Astrocyte of the hippocampus (primary cell): Measurements from ENCODE around the gene TNIK.

Experiments used
- DNase-seq: peaks from one replicate; pipeline ENCODE4 v3.0.0; 2011; ENCODE audit warnings: low read depth, low spot score

The TNIK gene

DNA sequence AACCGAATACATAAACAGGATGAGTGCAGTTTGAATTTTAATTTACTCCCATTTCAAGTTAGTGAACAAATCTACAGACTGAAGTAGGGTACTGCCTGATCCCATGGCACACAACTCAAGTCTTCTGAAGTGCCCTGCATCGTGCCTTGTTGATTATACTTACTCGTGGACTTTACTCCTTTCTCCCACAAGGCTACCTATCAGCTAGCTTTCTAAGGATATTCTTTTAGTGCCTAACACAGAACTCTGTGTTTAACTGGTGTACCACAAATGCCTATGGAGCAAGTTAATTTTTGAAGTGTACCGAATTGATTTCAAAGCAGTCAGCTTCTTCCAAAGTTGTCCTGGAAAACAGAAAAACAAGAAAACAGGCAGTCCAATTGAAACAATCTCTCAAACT, 119.8 kb downstream of the TNIK start:
- DNase-seq = no peak

DNA sequence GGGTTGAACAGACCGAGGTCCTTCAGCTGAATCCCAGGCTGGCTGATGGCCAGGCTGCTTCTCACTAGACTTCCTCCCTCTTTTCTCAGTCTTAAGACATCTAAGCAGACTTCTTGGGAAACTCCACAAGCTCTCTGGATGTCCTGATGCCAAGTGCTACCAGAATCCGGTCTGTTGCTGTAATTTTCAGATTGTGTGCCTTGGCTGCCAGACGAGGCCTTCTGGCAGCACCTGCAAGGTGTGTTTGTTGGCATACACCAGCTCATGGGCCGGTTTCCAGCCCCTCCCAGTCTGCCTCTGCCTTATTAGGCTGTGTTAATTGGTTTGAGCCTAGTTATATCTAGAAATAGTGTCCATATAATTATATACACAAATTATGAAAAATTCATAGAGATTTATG, 120.6 kb downstream of the TNIK start:
- no peak for DNase-seq

DNA sequence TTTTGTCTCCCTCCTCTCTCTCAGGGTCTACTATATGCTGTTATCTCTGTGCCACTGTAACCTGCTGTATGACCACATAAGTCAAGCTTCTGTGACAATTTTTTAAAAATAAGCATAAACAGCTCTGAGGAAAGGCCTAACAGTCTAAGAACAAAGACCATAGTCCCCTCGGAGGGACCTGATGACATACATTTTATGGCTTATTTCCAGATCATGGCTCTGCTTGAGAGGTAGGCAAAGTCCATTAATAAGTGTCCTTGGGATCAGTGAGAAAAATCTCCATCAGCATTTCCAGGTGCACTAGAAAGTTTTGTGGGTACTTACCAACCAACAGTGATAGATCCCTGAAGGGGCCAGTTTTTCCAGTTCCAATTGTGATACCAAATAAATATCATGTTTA, 123.8 kb downstream of the TNIK start:
- no peak for DNase-seq

DNA sequence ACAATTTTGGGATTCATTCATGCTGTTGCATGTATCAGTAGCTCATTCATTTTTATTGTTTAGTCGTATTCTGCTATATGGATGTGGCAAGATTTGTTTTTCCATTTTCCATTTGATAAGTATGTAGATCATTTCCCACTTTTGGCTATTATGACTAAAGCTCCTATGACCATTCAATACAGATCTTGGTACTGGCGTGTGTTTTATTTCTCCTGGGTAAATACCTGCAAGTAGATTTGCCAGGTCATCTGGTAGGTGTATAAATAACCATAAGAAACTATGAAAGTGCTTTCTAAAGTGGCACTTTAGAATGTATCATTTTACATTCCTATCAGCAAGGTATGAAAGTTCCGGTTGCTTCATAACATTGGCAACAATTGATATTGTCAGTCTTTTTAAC, 124.6 kb downstream of the TNIK start:
- DNase-seq = no peak

DNA sequence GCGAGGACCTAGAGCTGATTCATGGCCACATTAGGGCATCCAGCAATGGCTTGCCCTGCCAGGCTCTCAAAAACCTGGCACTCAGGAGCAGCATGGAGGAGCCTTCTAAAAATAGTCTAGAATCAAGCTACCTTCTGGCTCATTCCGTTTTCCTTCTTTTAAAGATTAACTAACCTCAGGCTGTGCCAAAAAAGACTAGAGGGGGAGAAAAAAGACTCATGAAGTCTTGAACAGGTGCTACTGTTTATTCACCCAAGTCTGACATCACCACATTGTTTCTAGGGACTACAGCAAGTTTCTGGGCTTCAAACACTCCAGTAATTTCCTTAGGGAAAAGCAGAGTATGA, 125.8 kb downstream of the TNIK start:
- DNase-seq = no peak

DNA sequence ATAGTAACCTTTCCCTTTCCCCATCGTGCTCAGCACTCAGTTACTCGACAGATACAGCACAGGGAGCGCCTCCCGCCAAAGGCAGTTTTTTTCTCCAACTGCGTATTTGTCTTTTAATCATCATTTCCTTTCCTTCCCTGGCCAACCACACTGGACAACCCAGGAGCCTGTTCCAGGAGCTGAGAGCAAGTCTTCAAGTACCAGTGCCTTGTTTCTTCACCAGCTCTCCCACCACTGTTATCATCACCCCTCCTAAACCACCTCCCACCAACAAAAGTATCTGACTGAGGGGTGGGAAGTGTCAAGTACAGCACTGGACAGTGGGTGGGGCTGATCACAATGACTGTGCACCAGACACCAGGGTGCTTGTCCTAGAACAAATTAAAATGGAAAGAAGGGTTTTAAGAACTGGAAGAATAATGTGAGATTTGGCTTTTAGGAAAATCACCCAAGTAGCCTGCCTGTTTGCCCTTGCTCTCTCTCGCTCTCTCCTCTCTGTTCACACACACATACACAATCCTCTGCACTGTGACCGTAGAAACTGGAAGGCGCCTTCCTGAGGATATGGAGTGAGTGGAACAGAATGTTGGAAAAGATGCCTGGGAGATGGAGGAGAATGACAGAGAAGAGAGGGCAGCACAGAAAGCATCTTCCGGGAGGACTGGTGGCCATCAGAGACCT, 126.3 kb downstream of the TNIK start:
- DNase-seq = no peak

DNA sequence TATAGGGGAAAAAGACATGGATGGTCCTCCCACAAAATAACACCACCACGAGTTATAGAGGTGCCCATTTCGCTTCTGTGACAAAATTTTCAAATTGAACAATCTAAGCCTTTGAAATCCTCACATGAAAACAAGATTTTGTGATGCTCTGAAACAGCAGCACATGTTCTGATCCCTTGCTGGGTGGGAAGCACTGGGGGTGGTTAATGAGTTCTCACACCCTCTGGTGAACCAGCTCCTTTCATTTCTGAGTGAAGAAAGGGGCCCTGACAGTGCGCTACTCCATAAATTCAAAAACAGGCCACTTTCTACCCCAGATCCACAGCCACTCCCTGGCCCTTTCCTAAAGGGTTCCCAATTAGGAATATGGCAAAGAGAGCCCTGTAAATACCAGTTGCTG, 129.3 kb downstream of the TNIK start:
- DNase-seq = no peak

DNA sequence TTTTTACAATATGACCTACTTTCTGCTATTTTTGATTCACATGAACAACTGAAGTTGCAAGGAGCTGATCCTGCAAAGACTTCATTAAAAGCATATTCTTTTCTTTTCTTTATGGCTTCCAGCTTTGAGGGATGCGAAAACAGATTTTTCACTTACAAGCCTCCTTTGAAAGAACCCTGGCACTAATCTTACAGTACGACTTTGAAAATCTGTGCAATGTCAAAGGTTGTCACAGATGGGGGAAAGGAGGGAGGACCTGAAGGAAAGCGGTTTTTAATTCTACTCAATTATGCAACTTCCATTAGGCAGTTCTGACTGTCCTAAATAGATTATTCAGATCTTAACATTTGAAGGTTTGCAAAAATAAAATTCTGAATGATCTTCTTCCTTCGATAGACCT, 130.5 kb downstream of the TNIK start:
- no peak for DNase-seq

DNA sequence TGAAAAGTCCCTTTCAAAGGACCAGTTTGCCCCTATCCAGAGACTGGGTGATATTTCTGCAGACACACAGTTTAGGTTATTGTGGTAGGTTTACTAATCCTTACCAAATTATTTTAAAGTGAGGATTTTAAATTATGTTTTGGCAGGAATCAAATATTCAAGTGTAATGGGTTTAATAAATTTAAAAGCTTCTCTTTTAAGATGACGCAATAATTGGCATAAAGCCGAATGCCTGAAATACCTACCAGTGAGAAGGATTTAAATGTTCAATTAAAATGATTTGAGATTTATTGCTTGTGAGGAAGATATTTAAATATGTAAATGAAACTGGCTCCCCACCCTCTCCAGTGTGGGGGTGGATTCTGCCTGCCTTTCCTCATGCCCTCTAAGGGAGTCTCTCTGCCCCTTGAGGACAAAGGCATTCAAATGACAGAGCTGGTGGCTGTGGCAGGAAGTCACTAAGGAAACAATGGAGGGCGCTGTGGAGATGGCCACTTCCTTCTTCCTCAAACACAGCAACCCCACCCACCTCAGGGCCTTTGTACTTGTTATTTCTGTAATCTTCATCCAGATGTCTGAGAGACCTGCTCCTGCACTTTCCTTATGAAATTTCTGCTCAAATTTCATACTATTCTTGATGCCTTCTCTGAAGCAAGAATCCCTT, 131.7 kb downstream of the TNIK start:
- no peak for DNase-seq

DNA sequence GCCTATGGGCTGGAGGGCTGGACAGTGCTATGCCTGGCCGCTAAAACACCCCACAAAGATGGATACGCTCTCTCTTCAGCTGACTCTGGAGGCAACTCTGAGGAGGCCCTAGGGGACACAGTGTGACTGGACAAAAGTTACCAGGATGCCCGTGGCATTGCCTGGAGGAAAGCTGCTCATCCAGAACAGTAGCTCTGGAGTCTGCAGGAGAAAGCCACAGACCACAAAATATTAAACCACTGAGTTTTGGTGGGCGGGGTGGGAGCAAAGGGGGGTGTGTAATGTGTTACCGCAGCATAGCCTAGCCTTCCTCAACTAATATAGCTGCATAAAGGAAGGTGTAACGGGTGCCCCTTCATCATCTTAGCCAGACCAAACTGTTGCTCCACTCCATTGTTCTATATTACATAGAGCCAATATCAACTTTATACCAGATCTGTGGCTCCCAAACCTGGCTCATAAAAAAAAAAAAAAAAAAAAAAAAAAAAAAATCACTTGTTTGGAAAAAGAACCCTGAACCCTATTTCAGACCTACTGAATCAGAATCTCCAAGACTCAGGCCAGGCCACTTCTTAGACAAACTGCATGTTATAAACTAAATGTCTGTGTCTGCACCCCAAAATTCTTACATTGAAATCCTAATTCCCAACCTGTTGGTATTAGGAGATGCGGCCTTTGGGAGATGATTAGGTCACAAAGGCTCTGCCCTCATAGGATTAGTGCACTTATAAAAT, 132.6 kb downstream of the TNIK start:
- no peak for DNase-seq

DNA sequence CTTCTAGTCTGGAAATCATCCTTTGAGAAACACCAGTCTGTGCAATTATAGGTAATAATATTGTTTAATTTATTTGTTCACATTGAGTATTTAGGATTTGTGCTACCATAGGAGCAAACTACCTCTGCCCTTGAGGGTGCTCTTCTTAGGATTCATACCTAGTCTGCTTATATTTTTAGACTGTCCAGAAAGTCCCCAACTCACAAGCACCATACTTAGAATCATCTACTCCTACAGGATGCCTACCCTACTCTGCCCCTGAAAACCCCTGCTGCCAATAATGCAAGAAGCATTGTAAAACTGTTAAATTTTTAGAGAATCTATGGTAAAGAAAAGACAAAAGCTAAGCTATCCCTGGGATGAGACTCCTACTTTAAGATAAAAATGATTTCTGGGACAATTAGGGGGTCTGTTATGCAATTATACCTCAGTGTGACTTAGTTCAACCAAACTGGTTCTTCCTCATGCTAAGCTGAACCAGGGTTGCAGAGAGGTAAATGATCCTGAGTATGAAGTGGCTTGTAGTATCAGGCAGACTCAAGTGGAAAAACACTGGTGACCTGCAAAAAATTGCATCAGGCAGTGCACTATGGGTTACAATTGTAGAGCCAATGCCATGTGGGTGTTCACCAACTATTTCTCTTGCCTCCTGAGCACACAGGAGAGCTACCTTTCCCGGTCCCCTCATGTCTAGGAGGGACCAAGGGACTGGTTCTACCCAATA, 133.3 kb downstream of the TNIK start:
- DNase-seq = no peak

DNA sequence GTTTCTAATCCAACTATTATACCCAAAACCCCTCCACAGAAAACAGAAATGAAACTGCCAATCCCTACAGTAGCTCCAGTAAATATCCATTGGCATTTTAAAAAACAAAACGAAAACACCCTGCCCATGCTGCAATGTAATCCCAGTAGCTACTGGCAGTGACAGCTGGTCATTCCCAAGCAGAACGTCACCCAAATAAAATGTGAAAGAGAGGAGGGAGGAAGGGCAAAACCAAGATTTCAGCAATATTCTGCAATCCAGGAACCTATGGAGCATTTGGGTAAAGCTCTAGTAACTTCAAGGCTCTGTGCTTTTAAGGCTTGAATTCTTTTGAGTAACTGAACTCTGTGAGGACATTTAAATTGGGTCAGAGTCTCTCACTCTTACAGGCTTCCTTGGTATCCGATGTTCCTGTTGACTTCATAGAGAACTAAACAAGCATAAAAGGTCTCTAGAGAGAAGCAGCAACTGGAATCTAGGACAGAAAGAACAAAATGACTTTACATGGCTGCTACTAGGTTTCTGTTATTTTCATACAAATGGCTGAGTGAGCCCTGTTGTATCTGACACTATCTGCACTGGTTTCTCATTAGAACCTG, 136.2 kb downstream of the TNIK start:
- DNase-seq = no peak

DNA sequence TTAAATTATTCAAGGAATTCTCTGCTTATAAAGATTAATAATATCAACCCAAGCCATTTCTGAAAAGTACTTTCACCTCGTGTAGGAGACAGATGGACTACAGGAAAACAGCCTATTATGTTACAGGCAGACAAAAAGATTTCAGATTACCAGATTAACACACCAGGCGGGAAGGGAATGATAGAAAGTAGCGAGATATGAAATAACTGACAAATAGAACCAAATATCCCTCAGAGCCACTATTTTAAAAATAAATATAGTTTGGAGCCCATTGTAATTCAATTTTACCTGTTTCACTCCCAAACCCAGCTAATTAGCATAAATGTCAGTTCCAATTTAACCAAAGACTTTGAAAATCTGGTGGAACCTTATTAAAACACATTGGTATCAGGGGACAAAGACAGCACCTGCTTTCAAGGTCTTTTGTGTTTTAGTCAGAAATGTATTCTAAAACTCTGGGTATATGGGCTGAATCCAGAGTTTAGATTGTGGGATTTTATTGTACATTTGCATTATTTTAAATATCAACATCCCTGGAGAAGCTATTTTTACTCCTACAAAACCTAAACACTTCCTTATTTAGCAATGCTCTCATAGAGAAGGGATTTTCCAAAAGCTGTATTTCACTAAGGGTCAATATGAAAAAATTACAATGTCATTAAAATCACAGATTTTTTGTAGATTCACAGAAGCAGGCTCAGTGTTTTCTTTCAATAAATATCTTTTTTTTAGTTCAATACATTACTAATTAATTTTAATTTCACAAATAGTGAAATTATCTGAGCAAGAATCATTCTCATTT, 138.4 kb downstream of the TNIK start:
- DNase-seq = no peak

DNA sequence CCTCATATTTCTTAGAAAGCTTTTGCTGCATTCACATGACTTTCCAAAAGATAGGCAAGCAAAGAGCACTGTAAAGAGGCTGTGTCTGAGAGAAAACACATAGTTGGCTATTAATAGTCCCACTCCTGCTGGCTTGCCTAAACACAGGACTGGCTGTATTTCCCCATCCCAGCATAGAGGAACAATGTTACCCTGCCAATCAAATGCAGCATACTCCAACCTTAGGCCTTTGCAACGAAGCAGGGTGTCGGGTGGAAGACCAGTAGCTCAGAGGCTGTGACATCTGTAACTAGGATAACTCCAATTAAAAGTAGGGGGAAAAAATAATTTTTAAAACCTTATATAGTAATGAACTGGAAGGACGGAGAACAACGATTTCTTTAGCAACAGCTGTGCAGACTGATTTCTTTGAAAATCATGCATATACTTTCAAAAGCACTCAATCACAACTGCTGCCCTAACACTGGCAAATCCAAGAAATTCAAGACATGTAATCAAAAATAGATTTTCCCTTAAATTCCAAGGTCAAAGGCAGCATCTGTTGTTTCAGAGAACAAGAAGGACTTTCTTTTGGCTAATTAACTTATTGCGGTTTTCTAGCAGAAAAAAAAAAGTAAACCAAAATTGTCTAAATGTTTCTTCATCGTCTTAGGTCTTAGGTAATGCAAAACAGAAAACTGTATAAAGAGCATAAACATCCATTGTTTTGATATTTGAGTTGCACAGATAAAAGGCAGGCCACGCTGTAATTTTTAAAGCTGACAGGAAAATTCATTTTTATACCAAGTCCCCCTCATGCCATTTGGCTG, 139.3 kb downstream of the TNIK start:
- DNase-seq = no peak

DNA sequence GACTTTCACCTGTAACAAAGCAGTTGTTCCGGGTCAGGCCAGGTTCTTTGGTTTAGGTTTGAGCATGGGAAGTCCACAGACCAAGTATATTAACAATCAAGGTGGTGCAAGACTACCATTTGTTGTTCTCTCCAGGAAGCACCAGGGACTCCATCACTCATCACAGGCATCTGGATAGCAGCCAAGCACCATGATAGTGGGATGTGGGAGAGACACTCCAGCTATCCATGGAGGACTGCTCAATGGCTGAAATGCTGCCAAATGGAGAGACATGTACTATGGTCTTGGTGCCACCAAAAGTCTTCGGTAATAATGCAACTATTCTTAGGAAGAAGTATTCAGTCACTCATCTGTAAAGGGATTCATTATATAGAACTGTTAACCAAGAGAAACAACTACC, 143.0 kb downstream of the TNIK start:
- DNase-seq = no peak

DNA sequence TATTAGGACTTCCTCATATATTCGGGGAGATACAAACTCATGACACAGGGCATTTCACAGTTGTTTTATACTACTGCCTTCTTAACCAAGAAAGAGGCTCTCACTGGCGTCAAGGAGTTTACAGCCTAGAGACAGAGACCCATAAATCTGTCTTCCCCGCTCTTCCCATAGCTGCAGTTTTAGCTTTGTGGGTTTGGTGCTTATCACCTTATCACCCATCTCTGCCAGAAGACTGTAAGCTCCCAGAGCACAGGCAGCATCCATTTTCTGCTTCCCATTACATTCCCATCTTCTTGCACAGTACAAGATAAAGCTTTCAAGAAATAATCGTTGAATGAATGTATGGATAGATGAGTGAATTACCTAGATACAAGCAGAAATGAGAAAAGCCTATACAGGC, 144.3 kb downstream of the TNIK start:
- no peak for DNase-seq

DNA sequence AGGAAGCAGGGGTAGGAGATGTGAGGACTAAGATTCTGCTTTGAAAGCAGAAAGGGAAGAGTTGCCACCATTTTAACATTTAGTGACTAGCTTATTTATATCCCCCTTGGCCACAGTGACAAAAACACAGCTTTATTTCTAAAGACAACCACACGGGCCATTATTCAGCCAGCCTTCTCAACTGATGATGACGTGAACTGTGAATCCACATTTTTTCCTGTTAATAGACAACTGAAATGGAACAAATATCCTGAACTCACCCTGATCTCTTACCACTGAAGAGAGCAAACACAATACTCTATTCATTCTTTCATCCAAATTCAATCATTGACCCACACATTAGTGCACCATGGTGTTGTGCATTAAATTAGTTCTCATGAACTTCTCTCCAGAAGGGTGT, 145.1 kb downstream of the TNIK start:
- DNase-seq = no peak

DNA sequence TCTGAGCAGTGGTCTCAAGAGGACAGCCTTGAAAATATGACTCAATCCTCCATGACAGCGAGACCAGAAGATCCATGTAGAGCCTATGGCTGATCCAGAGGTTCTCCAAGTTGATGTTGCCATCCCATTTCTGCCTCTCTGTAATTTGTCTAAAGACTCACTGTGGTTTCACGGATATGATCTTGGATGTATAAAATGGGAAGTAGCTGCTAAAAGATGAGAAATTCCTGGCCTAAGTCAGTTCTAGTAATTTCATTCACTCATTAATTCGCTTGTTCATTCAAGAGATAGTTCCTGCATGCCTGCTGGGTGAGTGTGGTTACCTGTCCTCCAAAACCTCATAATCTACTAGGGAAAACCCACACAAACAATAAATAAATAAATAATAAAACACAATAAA, 145.9 kb downstream of the TNIK start:
- no peak for DNase-seq

DNA sequence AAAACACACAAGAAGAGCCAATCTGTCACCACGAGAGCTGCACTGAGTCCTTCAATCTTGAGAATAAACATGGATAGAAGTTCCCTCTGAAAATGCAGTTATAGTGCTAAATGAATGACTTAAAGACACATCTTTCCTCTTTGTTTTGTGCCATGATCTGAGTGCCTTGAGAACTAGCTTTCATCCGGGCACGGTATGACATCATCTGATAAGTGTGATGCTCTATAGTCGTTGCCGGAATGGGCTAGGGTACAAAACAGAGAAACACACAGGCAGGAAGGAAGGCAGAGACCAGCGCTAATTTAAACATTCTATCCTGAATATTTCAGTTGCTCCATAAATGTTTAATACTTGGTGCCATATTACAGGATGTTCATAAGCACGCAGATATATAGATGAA, 146.5 kb downstream of the TNIK start:
- DNase-seq = no peak

DNA sequence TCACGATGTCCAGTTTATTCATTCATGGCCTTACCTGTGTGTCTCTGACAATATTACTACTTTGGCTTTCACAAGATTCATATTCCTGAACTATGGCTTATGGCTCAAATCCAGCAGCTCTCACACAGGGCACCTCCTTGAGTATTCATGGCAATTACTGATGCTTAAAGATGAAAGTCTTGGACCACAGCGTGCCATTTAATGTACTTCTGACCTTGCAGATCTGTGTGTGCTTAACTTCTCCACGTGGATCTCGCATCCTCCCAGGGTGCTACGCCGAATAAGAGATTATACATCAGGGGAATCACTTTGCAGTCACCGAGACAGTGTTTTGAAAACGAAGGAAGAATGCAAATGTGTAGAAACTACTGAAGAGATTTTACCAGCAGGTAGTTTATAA, 147.5 kb downstream of the TNIK start:
- DNase-seq = no peak
